NCI-H146 (cell line): Measurements from ENCODE around the gene HOXD3.
A peak's percentile ranks its signal among the peaks of the same experiment; 100 is the strongest.

Experiments used
- DNase-seq: peaks from one replicate; lab custom pipeline; 2025; lab: John Stamatoyannopoulos, UW

Gene HOXD3

GRCh38 chr2:176121190-176122051 lies 35.7 kb upstream of the HOXD3 start:
- no peak for DNase-seq

GRCh38 chr2:176122052-176122682 lies 34.9 kb upstream of the HOXD3 start:
- DNase-seq, result no peak

DNA sequence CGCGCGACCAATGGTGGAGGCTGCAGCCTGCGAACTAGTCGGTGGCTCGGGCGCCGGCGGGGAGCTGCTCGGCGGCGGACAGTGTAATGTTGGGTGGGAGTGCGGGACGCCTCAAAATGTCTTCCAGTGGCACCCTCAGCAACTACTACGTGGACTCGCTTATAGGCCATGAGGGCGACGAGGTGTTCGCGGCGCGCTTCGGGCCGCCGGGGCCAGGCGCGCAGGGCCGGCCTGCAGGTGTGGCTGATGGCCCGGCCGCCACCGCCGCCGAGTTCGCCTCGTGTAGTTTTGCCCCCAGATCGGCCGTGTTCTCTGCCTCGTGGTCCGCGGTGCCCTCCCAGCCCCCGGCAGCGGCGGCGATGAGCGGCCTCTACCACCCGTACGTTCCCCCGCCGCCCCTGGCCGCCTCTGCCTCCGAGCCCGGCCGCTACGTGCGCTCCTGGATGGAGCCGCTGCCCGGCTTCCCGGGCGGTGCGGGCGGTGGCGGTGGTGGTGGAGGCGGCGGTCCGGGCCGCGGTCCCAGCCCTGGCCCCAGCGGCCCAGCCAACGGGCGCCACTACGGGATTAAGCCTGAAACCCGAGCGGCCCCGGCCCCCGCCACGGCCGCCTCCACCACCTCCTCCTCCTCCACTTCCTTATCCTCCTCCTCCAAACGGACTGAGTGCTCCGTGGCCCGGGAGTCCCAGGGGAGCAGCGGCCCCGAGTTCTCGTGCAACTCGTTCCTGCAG lies 34.3 kb upstream of the HOXD3 start, which contains the start of gene HOXD9:
TSS of gene HOXD9 (plus strand) at position 37 of the 728 bp plus-strand sequence. CDS start at position 87, 50 bp downstream.
- DNase-seq, result no peak

GRCh38 chr2:176123411-176124109 lies 33.5 kb upstream of the HOXD3 start:
- DNase-seq, result no peak

DNA sequence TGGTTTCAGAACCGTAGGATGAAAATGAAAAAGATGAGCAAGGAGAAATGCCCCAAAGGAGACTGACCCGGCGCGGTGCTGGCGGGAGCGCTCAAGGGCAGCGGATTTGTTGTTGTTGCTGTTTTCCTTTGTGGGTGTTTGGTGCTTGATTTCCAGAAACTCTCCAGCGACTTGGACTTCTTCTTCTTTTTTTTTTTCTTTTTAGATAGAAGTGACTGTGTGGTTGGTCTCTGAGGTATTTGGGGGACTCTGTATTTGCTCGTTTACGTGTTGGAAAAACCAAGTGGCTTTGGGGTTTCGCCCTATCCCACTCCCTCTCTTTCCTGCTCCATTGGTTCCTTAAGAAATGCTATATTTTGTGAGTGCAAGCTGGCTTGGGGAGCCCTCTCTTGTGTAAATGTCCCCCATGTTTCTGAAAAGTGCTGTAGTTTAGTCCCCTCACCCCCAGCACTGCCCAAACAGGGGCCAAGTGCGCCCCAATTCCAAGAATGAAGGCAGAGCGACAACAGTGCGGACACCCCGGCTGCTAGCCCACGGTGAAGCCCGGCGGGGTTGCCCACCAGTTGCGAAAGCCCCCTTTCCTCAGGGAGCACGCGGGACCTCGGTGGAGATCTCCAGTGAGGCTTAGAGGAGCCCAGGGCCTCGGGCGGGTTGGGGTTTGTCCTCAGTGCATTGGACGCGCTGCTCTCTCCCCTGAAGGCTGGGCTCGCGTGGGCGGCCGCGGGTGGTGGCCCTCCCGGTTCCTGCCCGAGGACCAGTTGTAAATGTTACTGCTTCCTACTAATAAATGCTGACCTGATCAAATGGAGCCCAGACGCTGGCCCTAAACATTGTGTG lies 32.8 kb upstream of the HOXD3 start:
- no peak for DNase-seq

DNA sequence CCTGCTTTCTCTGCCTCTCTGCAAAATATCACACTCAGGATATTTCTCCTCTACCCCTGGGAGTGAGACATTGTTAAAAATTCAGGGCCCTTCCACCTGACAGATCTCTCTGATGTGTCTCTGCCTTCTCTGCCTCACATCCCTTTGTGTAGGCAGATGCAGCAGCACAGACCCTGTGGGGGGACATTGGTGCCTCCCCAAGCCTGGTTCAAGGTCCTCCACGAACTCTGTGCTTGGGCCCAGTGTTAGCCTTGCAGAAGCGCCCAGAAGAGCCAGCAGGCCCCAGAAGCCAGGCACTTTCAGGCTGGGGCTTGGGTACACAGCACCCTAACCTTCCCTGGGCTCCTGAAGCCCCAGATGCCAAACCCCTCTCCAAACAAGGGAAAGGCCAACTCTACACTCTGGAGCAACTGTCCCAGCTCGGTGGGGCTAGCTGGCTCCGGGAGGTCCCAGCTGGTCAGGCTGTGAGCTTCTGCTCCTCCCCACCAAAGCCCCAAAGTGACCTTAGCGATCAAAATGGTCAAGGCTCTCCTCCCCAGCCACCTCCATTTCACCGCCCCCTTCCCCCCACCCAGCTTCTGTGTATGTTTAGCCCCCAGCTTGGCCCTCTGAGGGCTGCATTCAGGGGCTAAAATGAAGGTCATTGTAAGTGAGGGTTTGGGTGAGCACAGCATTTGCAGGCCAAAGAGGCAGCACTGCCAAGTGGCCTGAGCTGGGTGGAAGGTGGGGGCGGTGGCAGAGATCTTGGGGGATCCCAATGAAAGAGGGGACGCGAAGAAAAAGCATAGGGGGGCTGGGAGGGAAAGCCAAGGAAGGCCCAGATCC lies 31.9 kb upstream of the HOXD3 start:
- DNase-seq, result no peak

- DNase-seq, result no peak
Measured at GRCh38 chr2:176125772-176126054, 31.4 kb upstream of the HOXD3 start.

GRCh38 chr2:176126929-176127773 lies 30.0 kb upstream of the HOXD3 start:
- DNase-seq, result peak; percentile 31

DNA sequence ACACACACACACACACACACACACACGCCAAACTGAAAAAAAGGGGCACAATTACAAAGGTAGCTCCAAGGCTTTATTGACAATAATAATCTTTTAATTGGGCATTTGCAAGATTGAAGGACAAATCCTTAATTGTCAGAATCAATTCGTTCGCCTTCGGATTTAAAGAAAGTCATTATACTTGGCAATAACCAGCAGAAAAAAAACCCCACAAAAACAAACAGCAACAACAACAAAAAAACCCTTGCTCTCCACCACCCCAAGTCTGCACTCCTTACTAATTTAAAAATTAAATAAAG lies 29.4 kb upstream of the HOXD3 start:
- no peak for DNase-seq

GRCh38 chr2:176128172-176128981 lies 28.7 kb upstream of the HOXD3 start:
- DNase-seq, result no peak

- no peak for DNase-seq
Measured at GRCh38 chr2:176128982-176129796, 27.9 kb upstream of the HOXD3 start, which contains the start of gene HOXD8. Gene HOXD8 (plus strand): TSS chr2:176129705. CDS start chr2:176130367, 662 bp downstream.

DNA sequence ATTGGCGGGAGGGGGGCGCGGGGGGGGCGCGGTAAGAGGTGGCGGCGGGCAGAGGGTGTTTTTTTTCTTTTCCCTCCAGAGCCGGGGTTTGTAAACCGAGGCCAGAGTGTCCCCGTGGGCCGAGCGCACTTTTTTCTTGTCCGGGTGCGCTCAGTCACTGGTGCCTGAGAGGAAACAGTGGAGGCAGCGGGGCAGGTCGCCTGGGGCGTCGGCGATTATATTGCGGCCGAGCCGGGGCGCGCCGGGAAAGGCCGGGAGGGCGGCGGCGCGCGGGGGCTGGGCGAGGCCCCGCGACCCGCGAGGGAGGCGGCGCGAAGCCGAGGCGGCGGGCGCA lies 27.3 kb upstream of the HOXD3 start:
- DNase-seq, result no peak

DNA sequence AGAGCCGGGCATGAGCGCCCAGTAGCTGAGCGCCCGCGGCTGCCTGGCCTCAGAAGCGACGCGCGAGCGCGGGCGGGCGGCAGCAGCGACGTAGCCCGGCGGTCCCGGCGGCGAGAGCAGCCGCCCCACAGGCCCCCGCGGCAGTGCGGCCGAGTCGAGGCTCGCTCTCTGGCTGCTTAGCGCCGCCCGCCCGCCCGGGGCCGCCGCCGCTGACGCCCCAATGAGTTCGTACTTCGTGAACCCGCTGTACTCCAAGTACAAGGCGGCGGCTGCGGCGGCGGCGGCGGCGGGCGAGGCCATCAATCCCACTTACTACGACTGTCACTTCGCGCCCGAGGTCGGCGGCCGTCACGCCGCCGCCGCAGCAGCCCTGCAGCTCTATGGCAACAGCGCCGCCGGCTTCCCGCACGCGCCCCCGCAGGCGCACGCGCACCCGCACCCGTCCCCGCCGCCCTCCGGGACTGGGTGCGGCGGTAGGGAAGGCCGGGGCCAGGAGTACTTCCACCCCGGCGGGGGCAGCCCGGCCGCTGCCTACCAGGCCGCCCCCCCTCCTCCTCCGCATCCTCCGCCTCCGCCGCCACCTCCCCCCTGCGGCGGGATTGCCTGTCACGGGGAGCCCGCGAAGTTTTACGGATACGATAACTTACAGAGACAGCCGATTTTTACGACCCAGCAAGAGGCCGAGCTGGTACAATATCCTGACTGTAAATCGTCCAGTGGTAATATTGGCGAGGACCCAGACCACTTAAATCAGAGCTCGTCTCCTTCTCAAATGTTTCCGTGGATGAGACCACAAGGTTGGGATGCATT lies 26.8 kb upstream of the HOXD3 start:
- DNase-seq, result no peak

DNA sequence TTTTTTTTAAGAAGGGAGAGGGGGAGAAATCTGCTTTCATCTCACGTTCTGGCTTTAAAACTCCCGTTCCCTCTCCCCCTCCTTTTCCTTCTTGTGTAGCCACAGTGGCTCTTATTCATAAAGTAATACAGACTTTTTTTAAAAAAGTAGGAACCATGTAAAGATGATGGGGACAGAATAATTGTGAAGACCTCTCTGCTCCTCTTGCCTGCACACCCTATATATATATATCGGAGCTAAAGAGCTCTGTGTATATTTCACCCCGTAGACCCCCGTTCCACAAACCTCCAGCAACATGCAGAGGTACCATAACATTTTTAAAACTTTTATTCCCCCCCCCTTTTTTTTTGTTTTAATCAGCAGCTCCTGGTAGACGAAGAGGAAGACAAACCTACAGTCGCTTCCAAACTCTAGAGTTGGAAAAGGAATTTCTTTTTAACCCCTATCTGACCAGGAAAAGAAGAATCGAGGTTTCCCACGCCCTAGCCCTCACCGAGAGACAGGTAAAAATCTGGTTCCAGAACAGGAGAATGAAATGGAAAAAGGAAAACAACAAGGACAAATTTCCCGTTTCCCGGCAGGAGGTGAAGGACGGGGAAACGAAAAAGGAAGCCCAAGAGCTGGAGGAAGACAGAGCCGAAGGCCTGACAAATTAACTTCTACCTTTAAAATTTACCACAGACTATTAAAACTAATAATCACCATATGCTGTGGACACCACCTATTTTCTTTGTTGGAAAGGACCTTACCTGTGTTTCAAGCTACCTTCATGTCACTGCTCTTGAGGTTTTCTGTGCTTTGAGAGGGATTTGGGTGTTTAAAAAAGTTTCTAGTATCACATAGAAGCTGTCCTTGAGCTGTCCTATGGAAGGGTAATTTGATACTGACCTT lies 25.9 kb upstream of the HOXD3 start:
- no peak for DNase-seq

- no peak for DNase-seq
Measured at GRCh38 chr2:176131848-176132158, 25.3 kb upstream of the HOXD3 start.
